ENCODE data around the gene KPNA1. TPM values are rescaled to one million over a fixed set of nuclear protein-coding genes. Genes with fewer than 3 reads are reported as not detected.
A peak's percentile ranks its signal among the peaks of the same experiment; 100 is the strongest.

The KPNA1 gene
- total RNA-seq, 1 donor from 2014 or later = 54.0 TPM

DNA sequence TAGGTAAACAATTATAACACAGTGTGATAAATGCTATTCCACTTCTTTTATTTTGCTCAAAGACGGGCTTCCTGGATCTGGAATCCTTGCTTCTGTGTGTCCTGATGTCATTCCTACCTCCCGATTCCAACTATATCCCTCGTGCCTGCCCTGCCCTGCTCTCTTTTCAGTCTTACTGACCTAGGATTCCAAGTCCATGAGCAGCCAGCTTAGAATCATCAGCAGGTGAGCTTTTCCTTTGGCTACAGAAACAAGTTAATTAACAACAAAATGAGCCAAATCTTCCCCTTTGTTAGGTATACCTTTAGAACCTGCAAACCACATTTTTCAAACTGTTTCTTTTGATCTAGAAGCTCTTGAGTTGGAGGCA, 21.9 kb upstream of the KPNA1 start:
- H3K27ac ChIP-seq = no peak overlapping the region
- no peaks in the 10 kb centered on the region for H3K9me3 ChIP-seq
- no peaks in the 10 kb centered on the region for H3K27me3 ChIP-seq
- H3K36me3 ChIP-seq = peaks cover 0 to 52% of the 10 kb centered on the region in 2 donors
- TF ChIP-seq, protein P1, sequence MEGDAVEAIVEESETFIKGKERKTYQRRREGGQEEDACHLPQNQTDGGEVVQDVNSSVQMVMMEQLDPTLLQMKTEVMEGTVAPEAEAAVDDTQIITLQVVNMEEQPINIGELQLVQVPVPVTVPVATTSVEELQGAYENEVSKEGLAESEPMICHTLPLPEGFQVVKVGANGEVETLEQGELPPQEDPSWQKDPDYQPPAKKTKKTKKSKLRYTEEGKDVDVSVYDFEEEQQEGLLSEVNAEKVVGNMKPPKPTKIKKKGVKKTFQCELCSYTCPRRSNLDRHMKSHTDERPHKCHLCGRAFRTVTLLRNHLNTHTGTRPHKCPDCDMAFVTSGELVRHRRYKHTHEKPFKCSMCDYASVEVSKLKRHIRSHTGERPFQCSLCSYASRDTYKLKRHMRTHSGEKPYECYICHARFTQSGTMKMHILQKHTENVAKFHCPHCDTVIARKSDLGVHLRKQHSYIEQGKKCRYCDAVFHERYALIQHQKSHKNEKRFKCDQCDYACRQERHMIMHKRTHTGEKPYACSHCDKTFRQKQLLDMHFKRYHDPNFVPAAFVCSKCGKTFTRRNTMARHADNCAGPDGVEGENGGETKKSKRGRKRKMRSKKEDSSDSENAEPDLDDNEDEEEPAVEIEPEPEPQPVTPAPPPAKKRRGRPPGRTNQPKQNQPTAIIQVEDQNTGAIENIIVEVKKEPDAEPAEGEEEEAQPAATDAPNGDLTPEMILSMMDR (IDR thresholded peaks at IDR 0.05) = no peak
- TF ChIP-seq POLR2AphosphoS5 (IDR thresholded peaks at IDR 0.05; ENCODE audit: insufficient read depth in 1 of 2, low read depth in 1 of 2) = no peak
- no peak for TF ChIP-seq POLR2A (IDR thresholded peaks at IDR 0.05)
- H3K4me1 ChIP-seq = peaks cover 4% of the 10 kb centered on the region
- no peak overlapping the region for H3K4me3 ChIP-seq
- intact Hi-C loops (cut with DNase I) = no loop called here
- no peak for DNase-seq (ENCODE audit: extremely low spot score in 2 of 2)

DNA sequence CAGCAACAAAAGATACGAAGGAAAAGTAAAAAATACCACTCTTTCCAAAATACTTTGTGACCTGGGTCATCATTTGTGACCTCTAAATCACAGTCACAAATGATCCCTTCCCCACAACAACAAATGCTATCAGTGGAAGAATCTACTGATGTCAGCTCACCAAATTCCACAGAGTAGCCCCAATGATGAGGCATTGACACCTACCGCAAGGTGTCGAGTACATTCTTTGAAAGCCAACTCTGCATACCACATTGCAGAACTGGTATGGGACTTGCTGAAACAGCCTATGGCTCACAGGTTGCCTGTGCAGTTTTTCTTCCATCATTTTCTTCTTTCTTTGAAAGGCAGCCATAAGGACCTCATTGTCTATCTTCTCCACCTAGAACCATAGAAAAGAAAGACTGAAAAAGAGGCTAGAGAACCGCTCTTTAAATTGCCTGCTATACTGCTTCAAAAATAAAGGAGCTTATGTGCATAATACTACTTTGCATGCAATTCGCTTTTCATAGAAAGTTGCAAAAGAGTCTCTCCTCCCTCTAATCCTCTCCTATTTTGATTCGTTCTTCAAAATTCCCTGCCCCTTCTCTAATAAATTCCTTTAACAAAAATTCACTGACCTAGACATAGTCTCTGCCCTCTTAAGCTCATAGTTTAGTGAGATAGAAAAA, 21.4 kb upstream of the KPNA1 start:
- intact Hi-C loops (cut with DNase I) = no loop called here

DNA sequence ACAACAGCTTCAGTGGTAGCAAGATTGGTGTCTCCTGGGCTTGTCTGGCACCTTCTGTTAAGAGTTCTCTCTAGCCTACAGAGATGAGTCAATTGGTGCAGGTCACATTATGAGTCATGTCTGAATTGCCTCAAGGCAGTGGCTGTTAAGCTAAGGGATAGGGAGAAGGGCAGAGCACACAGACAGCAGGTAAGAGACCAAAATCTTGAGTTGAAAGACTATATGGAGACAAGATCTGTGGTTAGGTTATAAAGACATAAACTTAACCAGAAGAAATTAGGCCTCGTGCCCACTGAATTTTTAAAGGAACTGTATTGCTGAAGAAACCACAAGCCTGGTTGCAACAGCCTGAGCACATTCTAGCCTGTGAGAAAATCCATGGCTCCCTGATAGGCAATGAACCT, 19.2 kb upstream of the KPNA1 start:
- TF ChIP-seq, protein P1 (IDR thresholded peaks at IDR 0.05) = no peak
- TF ChIP-seq POLR2A (IDR thresholded peaks at IDR 0.05) = no peak
- peak in 1 of 2 donors; percentile 40 for TF ChIP-seq POLR2AphosphoS5 (IDR thresholded peaks at IDR 0.05; ENCODE audit: insufficient read depth in 1 of 2, low read depth in 1 of 2)
- Histone ChIP-seq H3K4me3 (no peak overlapping the region), H3K9me3 (no peaks in the 10 kb centered on the region), H3K27me3 (no peaks in the 10 kb centered on the region), H3K27ac (no peak overlapping the region), H3K4me1 (peaks cover 3% of the 10 kb centered on the region), H3K36me3 (peaks cover 0 to 60% of the 10 kb centered on the region in 2 donors)
- intact Hi-C loops (cut with DNase I) = no loop called here
- no peak for DNase-seq (ENCODE audit: extremely low spot score in 2 of 2)

More for the DNA sequence above, 21.4 kb upstream of the KPNA1 start:
- TF ChIP-seq POLR2A (IDR thresholded peaks at IDR 0.05) (no peak), POLR2AphosphoS5 (IDR thresholded peaks at IDR 0.05; ENCODE audit: insufficient read depth in 1 of 2, low read depth in 1 of 2) (no peak)
- TF ChIP-seq, protein P1 (IDR thresholded peaks at IDR 0.05) = no peak
- peaks cover 4% of the 10 kb centered on the region for H3K4me1 ChIP-seq
- H3K27me3 ChIP-seq = no peaks in the 10 kb centered on the region
- DNase-seq (ENCODE audit: extremely low spot score in 2 of 2) = no peak
- H3K9me3 ChIP-seq = no peaks in the 10 kb centered on the region
- no peak overlapping the region for H3K4me3 ChIP-seq
- peaks cover 0 to 55% of the 10 kb centered on the region in 2 donors for H3K36me3 ChIP-seq
- H3K27ac ChIP-seq = no peak overlapping the region

DNA sequence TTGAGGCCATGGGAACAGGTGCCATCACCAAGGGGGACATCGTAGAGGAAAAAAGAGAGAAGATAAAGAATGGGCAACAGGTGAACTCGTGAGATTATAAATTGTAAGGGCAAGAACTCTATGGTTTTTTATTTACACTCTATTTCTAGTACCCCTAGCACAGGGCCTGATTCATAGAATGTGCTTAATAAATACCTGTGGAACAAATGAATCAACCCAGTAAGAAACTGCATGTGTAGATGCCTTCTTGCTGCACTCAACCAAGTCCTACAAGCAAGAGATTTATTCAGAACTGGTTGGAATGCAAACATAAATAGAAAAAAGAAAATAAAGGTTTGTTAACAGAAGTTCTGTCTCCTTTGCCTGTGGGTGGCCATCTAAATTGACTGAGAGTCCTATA, 18.7 kb upstream of the KPNA1 start:
- Histone ChIP-seq H3K9me3 (no peaks in the 10 kb centered on the region), H3K27me3 (no peaks in the 10 kb centered on the region), H3K4me1 (no peaks in the 10 kb centered on the region), H3K27ac (no peak overlapping the region), H3K4me3 (no peak overlapping the region), H3K36me3 (peaks cover under 1 to 60% of the 10 kb centered on the region in 2 donors)
- intact Hi-C loops (cut with DNase I) = no loop called here
- DNase-seq (ENCODE audit: extremely low spot score in 2 of 2) = no peak
- TF ChIP-seq, protein P1 (IDR thresholded peaks at IDR 0.05) = no peak
- TF ChIP-seq POLR2AphosphoS5 (IDR thresholded peaks at IDR 0.05; ENCODE audit: insufficient read depth in 1 of 2, low read depth in 1 of 2) = no peak
- no peak for TF ChIP-seq POLR2A (IDR thresholded peaks at IDR 0.05)

DNA sequence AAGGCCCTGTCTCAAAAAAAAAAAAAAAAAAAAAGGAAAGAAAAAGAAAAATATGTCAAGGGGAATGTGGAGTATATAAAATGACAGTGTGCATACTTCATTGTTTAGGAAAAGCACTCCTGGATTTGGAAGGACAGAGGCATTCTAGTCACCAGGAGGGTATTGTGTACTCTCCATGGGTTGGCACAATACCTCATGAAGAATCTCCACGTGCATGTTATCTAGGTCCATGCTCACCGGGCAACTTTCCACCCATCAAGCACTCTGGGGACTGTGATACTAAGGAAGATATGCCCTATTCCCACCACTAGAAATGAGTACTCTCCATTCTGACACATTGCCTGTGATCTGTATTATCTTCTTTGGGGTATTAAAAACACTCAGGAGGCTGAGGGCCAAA, 15.4 kb upstream of the KPNA1 start:
- no peak overlapping the region for H3K4me3 ChIP-seq
- DNase-seq (ENCODE audit: extremely low spot score in 2 of 2) = no peak
- H3K9me3 ChIP-seq = no peaks in the 10 kb centered on the region
- intact Hi-C loops (cut with DNase I) = no loop called here
- peaks cover 2 to 45% of the 10 kb centered on the region in 2 donors for H3K36me3 ChIP-seq
- no peak overlapping the region for H3K27ac ChIP-seq
- no peaks in the 10 kb centered on the region for H3K27me3 ChIP-seq
- TF ChIP-seq, protein P1 (IDR thresholded peaks at IDR 0.05) = no peak
- TF ChIP-seq POLR2AphosphoS5 (IDR thresholded peaks at IDR 0.05; ENCODE audit: insufficient read depth in 1 of 2, low read depth in 1 of 2) (no peak), POLR2A (IDR thresholded peaks at IDR 0.05) (no peak)
- no peaks in the 10 kb centered on the region for H3K4me1 ChIP-seq

Data from vagina (tissue), 2 donors.